GM12872 (cell line): ENCODE measurements around the gene OR2M4.

Experiments used
- CTCF ChIP-seq: IDR thresholded peaks from 3 replicates; pipeline ENCODE4 v1.5.1; 2011; ENCODE audit warnings: low read depth, mild to moderate bottlenecking, low read length, moderate library complexity; ENCODE audit not compliant: insufficient read depth

The OR2M4 gene

GRCh38 chr1:248231117-248231516, at the start of gene OR2M4:
Gene OR2M4 (plus strand): TSS chr1:248231417. CDS start chr1:248238929, 7,512 bp downstream.
- no peak for TF ChIP-seq CTCF

GRCh38 chr1:248183996-248184395, 47.2 kb upstream of the OR2M4 start:
- no peak for TF ChIP-seq CTCF

- TF ChIP-seq CTCF: no peak
Observed at GRCh38 chr1:248187363-248187762, 43.9 kb upstream of the OR2M4 start.

- TF ChIP-seq CTCF: no peak
Observed at GRCh38 chr1:248189026-248189425, 42.2 kb upstream of the OR2M4 start.

- no peak for TF ChIP-seq CTCF
Observed at GRCh38 chr1:248194117-248194516, 37.1 kb upstream of the OR2M4 start.

- TF ChIP-seq CTCF: no peak
Observed at GRCh38 chr1:248196965-248197364, 34.3 kb upstream of the OR2M4 start, which contains the start of gene OR2M3. Gene OR2M3 (plus strand): TSS chr1:248197265. CDS start chr1:248203068, 5,803 bp downstream.

- no peak for TF ChIP-seq CTCF
Observed at GRCh38 chr1:248215880-248216279, 15.3 kb upstream of the OR2M4 start.

GRCh38 chr1:248225537-248225936, 5.7 kb upstream of the OR2M4 start:
- TF ChIP-seq CTCF: no peak
